WTC11 (cell line): ENCODE data around the gene TMEM238.

Experiments used
- MAX ChIP-seq: sonication (generic); formaldehyde crosslinking; IDR thresholded peaks from 2 replicates; pipeline ENCODE4 v1.8.0; 2022; ENCODE audit warnings: mild to moderate bottlenecking, missing genetic modification reagents
- NR2C2 ChIP-seq: sonication (generic); formaldehyde crosslinking; IDR thresholded peaks from 2 replicates; pipeline ENCODE4 v1.8.0; 2022; ENCODE audit warnings: mild to moderate bottlenecking, missing genetic modification reagents
- TF ChIP-seq, protein P1 (sequence below): fragments of 200-600 bp; IDR thresholded peaks from 2 replicates; pipeline ENCODE4 v1.8.0; 2022; ENCODE audit warnings: antibody characterized with exemption

DNA sequence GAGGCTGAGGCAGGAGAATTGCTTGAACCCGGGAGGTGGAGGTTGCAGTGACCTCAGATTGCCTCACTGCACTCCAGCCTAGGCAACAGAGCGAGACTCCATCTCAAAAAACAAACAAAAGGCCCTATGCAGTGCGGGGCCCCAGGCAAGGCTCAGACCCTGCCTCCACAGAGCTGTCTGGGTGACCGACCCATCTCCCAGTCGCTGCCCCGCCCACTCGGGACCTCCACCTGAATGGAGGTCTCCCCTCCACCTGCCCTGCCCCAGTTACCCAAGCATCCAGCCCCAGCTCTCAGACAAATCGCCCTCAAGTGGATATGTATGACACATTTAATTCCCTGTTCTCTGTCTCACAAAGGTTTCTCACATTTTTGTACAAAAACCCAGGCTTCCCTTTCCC is 18.8 kb downstream of the TMEM238 start:
- TF ChIP-seq, protein P1, sequence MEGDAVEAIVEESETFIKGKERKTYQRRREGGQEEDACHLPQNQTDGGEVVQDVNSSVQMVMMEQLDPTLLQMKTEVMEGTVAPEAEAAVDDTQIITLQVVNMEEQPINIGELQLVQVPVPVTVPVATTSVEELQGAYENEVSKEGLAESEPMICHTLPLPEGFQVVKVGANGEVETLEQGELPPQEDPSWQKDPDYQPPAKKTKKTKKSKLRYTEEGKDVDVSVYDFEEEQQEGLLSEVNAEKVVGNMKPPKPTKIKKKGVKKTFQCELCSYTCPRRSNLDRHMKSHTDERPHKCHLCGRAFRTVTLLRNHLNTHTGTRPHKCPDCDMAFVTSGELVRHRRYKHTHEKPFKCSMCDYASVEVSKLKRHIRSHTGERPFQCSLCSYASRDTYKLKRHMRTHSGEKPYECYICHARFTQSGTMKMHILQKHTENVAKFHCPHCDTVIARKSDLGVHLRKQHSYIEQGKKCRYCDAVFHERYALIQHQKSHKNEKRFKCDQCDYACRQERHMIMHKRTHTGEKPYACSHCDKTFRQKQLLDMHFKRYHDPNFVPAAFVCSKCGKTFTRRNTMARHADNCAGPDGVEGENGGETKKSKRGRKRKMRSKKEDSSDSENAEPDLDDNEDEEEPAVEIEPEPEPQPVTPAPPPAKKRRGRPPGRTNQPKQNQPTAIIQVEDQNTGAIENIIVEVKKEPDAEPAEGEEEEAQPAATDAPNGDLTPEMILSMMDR, result no peak
- TF ChIP-seq MAX (no peak), NR2C2 (CRISPR knock-in tag) (no peak)
